ENCODE data around the gene HAO2. TPM values are rescaled to one million over a fixed set of nuclear protein-coding genes. Genes with fewer than 3 reads are reported as not detected.
"Not testable (repeated sequence)": the region's sequence is repeated elsewhere in the genome, so short reads cannot be mapped to it uniquely, and the experiment has no call there.

Gene HAO2
- total and polyA plus RNA-seq, 2 donors (not counting 3 experiments of a cell fraction or from before 2014, with no cell fraction given) = not detected

DNA sequence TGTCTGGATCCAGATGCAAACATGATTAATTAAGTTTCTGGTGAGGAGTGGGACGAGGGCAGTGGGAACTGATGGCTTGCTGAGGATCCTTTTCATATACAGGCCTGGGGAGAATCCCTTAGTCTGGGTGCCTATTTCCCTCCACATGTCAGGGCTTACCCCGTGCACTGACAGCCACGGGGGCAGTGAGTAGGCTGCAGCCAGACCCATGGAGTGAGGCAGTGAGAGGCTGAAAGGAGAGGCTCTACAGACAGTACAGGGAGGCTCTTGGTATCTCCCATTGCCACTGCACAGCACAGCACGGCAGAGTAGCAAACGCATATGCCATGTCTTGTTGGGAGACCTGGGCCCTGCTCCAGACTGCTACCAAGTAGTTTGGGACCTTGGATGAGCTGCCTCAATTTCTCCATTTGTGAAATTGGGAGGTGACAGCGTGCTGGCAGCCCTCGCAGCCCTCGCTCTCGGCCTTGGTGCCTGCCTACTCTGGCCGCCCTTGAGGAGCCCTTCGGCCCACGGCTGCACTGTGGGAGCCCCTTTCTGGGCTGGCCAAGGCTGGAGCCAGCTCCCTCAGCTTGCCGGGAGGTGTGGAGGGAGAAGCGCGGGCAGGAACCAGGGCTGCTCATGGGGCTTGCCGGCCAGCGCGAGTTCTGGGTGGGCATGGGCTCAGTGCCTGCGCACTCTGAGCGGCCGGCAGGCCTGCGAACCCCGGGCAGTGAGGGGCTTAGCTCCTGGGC is 35.3 kb upstream of the HAO2 start:
- Histone ChIP-seq H3K36me3 (ENCODE audit: control insufficient read depth in 2 of 2, extremely low read depth in 1 of 2, insufficient read depth in 2 of 2, low read length in 2 of 2) (no peaks in the 10 kb centered on the region), H3K4me3 (replicated peaks in 1 of 3; ENCODE audit: insufficient read depth in 1 of 3, low read depth in 1 of 3, low read length in 3 of 3) (no peak overlapping the region), H3K27ac (ENCODE audit: insufficient read depth, low read depth, low read length) (no peak overlapping the region), H3K4me2 (ENCODE audit: insufficient read depth, low read length) (no peak overlapping the region), H4K20me1 (replicated peaks; ENCODE audit: control insufficient read depth, extremely low read depth, insufficient read depth, low read length) (no peaks in the 10 kb centered on the region), H3K9me1 (replicated peaks; ENCODE audit: control insufficient read depth, extremely low read depth, insufficient read depth, low read length) (no peaks in the 10 kb centered on the region), H3K4me1 (ENCODE audit: control insufficient read depth, extremely low read depth, insufficient read depth, low read length) (no peaks in the 10 kb centered on the region), H3K79me2 (ENCODE audit: control insufficient read depth, insufficient read depth, low read length) (no peaks in the 10 kb centered on the region), H3K9ac (replicated peaks; ENCODE audit: extremely low read depth, insufficient read depth, low read length) (no peak overlapping the region), H3K27me3 (ENCODE audit: control insufficient read depth in 2 of 2, insufficient read depth in 2 of 2, low read length in 2 of 2) (no peaks in the 10 kb centered on the region), H2AFZ (ENCODE audit: low read depth, low read length) (no peak overlapping the region), H3K9me3 (replicated peaks; ENCODE audit: control insufficient read depth, insufficient read depth, low read length) (no peaks in the 10 kb centered on the region)
- intact Hi-C loops (cut with micrococcal nuclease) = no loop called here
- CTCF ChIA-PET = no interaction called here
- POLR2A ChIA-PET = no interaction called here
- FAIRE-seq (no peak), DNase-seq (ENCODE audit: low read depth, low spot score) (no peak)
- BruUV-seq (replicated peaks) = no TSS peak
- dilution Hi-C loops (cut with MboI; ENCODE audit: extremely low pct_ligation_motif_present, low sequenced_read_pairs) = no loop called here
- TF ChIP-seq JUN (IDR thresholded peaks at IDR 0.05; ENCODE audit: borderline replicate concordance, insufficient read depth, insufficient read length, low read depth) (no peak), POLR2AphosphoS5 (IDR thresholded peaks at IDR 0.05; ENCODE audit: insufficient read depth, low read depth, low read length) (no peak), FOS (IDR thresholded peaks at IDR 0.05; ENCODE audit: borderline replicate concordance, insufficient read depth, low read length) (no peak), GATA2 (IDR thresholded peaks at IDR 0.05; ENCODE audit: insufficient read depth, insufficient read length, low read depth, low read length) (no peak), POLR2A (IDR thresholded peaks at IDR 0.05; ENCODE audit: low read depth, low read length) (no peak)
- TF ChIP-seq, protein P1, sequence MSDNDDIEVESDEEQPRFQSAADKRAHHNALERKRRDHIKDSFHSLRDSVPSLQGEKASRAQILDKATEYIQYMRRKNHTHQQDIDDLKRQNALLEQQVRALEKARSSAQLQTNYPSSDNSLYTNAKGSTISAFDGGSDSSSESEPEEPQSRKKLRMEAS (IDR thresholded peaks at IDR 0.05; ENCODE audit: insufficient read depth, insufficient read length) = no peak
- TF ChIP-seq, protein P2, sequence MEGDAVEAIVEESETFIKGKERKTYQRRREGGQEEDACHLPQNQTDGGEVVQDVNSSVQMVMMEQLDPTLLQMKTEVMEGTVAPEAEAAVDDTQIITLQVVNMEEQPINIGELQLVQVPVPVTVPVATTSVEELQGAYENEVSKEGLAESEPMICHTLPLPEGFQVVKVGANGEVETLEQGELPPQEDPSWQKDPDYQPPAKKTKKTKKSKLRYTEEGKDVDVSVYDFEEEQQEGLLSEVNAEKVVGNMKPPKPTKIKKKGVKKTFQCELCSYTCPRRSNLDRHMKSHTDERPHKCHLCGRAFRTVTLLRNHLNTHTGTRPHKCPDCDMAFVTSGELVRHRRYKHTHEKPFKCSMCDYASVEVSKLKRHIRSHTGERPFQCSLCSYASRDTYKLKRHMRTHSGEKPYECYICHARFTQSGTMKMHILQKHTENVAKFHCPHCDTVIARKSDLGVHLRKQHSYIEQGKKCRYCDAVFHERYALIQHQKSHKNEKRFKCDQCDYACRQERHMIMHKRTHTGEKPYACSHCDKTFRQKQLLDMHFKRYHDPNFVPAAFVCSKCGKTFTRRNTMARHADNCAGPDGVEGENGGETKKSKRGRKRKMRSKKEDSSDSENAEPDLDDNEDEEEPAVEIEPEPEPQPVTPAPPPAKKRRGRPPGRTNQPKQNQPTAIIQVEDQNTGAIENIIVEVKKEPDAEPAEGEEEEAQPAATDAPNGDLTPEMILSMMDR (IDR thresholded peaks at IDR 0.05; ENCODE audit: extremely low read depth in 1 of 2, insufficient read depth in 1 of 2, low read depth in 1 of 2, low read length in 2 of 2) = no peak

DNA sequence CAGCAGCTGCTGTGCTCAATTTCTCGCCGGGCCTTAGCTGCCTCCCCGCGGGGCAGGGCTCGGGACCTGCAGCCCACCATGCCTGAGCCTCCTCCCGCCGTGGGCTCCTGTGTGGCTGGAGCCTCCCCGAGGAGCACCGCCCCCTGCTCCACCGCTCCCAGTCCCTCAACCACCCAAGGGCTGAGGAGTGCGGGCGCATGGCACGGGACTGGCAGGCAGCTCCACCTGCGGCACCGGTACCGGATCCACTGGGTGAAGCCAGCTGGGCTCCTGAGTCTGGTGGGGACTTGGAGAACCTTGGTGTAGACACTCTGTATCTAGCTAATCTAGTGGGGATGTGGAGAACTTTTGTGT is 34.7 kb upstream of the HAO2 start:
- H3K9me1 ChIP-seq (replicated peaks; ENCODE audit: control insufficient read depth, extremely low read depth, insufficient read depth, low read length); H3K27ac ChIP-seq (ENCODE audit: insufficient read depth, low read depth, low read length); CTCF ChIA-PET; H3K9ac ChIP-seq (replicated peaks; ENCODE audit: extremely low read depth, insufficient read depth, low read length); H3K4me1 ChIP-seq (ENCODE audit: control insufficient read depth, extremely low read depth, insufficient read depth, low read length); H3K4me3 ChIP-seq (replicated peaks in 1 of 3; ENCODE audit: insufficient read depth in 1 of 3, low read depth in 1 of 3, low read length in 3 of 3); H3K9me3 ChIP-seq (replicated peaks; ENCODE audit: control insufficient read depth, insufficient read depth, low read length); H3K79me2 ChIP-seq (ENCODE audit: control insufficient read depth, insufficient read depth, low read length); H2AFZ ChIP-seq (ENCODE audit: low read depth, low read length); dilution Hi-C loops (cut with MboI; ENCODE audit: extremely low pct_ligation_motif_present, low sequenced_read_pairs); POLR2A ChIA-PET; intact Hi-C loops (cut with micrococcal nuclease); H3K4me2 ChIP-seq (ENCODE audit: insufficient read depth, low read length); H3K27me3 ChIP-seq (ENCODE audit: control insufficient read depth in 2 of 2, insufficient read depth in 2 of 2, low read length in 2 of 2); H4K20me1 ChIP-seq (replicated peaks; ENCODE audit: control insufficient read depth, extremely low read depth, insufficient read depth, low read length); DNase-seq (ENCODE audit: low read depth, low spot score); BruUV-seq (replicated peaks); FAIRE-seq; H3K36me3 ChIP-seq (ENCODE audit: control insufficient read depth in 2 of 2, extremely low read depth in 1 of 2, insufficient read depth in 2 of 2, low read length in 2 of 2): not testable (repeated sequence)

Measured in endothelial cell of umbilical vein (primary cell).